NCI-H2107 (cell line): ENCODE measurements around the gene GHRHR.

Source experiments
- DNase-seq: peaks from one replicate; lab custom pipeline; 2025; lab: John Stamatoyannopoulos, UW

GHRHR gene

GRCh38 chr7:30963842-30964241, at the start of gene GHRHR:
GHRHR (plus strand) TSS chr7:30963953; CDS start chr7:30964069, 116 bp downstream.
- DNase-seq: no peak

GRCh38 chr7:30914596-30914995, 49.2 kb upstream of the GHRHR start:
- DNase-seq: no peak

- no peak for DNase-seq
These were observed 48.6 kb upstream of the GHRHR start for GRCh38 chr7:30915005-30915601.

- no peak for DNase-seq
These were observed 48.0 kb upstream of the GHRHR start for GRCh38 chr7:30915751-30916150.

- no peak for DNase-seq
These were observed 47.5 kb upstream of the GHRHR start for GRCh38 chr7:30916255-30916654.

GRCh38 chr7:30916767-30917166, 47.0 kb upstream of the GHRHR start:
- DNase-seq: no peak

GRCh38 chr7:30917216-30917893, 46.4 kb upstream of the GHRHR start:
- no peak for DNase-seq

- DNase-seq: no peak
These were observed 45.1 kb upstream of the GHRHR start for GRCh38 chr7:30918676-30919075.

- DNase-seq: no peak
These were observed 43.7 kb upstream of the GHRHR start for GRCh38 chr7:30920021-30920583.

GRCh38 chr7:30920584-30921539, 42.9 kb upstream of the GHRHR start:
- no peak for DNase-seq

GRCh38 chr7:30921540-30922401, 42.0 kb upstream of the GHRHR start:
- no peak for DNase-seq

- no peak for DNase-seq
These were observed 41.2 kb upstream of the GHRHR start for GRCh38 chr7:30922596-30922995.

GRCh38 chr7:30923009-30923773, 40.6 kb upstream of the GHRHR start:
- no peak for DNase-seq

- no peak for DNase-seq
These were observed 39.9 kb upstream of the GHRHR start for GRCh38 chr7:30923774-30924413.

GRCh38 chr7:30924624-30925023, 39.1 kb upstream of the GHRHR start:
- DNase-seq: no peak

- no peak for DNase-seq
These were observed 38.6 kb upstream of the GHRHR start for GRCh38 chr7:30925117-30925516.

- no peak for DNase-seq
These were observed 37.8 kb upstream of the GHRHR start for GRCh38 chr7:30925913-30926312.

- no peak for DNase-seq
These were observed 37.4 kb upstream of the GHRHR start for GRCh38 chr7:30926313-30926712.

GRCh38 chr7:30927040-30927439, 36.7 kb upstream of the GHRHR start:
- no peak for DNase-seq

- DNase-seq: no peak
These were observed 36.2 kb upstream of the GHRHR start for GRCh38 chr7:30927559-30927958.
